HCEC 1CT (cell line): ENCODE results near the gene TPST1.

Experiments used
- DNase-seq: peaks from one replicate; pipeline ENCODE4 v3.0.0-alpha.2; 2017

TPST1 gene

DNA sequence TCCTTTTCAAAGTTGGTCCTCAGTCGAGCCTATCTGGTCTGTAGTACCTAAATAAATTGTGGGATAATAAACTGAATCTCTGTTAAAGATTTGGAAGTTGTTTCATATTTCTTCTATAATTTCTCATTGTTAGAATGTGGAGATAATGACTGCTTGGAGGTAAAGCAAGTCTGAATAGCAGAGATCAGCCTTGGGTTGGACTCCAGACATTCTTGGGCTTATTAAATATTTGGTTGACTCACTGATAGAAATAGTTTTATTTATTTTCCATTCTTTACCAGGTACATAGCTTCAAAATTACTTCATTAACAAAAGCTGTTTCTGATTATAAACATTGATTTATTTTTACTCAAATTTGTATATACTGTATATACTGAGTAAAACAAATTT lies 34.3 kb downstream of the TPST1 start:
- DNase-seq, result no peak

DNA sequence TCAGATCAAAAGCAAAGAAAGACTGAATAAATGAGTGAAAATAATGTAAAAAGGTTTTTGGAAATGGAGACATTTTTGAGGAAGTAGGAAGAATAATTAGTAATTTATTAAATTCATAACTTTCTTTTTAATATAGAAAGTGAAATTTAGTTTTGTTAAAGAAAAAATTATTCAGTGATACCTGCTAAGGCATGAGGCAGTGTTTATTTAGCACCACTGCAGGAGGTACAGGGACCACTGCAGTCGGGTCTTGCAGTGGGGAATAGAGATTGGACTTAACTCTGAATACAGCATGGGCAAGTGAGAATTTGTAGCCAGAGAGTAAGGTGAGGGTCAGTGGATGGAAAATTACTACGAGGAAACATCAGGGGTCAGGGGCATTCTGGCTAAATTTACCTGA lies 39.9 kb downstream of the TPST1 start:
- no peak for DNase-seq

DNA sequence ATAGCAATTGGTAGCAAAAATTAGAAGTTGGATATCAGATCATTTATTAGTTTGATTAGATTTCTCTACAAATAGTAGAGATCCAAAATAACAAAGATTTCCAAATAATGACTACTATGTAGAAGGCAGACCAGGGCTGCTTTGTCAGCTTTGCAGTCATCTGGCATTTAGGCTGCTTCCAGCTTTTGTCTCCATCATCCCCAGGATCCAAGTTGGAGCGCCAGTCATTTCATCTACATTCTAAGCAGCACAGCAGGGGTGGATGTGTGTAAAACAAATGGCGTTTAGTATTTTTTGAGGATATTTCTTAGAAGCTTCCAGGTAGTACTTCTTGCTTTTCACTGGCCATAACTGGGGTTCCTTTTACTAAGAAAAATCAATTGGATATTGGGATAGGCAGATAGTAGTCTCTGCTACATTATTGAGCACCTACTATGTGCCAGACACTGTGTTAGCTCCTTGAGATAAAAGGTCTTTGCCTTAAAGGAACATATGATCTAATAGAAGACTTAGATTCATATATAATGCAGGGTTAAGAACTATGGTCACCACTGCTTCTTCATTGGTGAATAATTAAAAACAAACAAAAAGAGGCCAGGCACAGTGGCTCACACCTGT lies 41.5 kb downstream of the TPST1 start:
- DNase-seq, result no peak

DNA sequence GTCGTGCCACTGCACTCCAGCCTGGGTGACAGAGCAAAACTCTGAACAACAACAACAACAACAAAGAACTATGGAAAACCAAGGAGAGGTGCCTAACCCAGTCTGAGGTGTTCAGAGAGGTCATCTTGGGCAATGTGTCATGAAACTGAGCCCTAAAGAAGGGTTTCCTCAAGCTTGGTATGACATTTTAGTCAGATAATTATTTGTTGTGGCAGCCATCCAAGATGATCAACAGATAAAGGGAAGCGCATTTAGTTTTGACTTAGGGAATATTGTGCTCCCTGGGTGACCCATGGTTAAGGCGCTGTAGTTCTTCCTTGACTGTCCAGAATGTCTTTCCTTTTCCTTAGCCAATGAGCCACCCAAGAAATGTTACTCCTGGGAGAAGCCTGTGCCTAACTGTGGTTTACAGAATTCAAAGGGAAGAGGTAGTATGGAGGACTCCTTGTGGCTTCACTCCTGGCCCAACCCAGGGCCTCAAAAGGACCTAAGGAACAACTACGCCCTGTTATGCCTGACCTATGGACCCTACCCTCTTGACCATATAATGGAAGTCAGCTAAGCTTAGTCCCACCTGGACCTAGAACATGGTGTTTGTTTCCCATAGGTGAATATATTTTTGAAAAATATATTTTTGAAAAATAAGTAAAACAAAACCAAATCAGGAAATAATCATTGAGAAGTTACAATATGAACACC lies 42.4 kb downstream of the TPST1 start:
- DNase-seq, result no peak

- peak; percentile 67 for DNase-seq
Measured at GRCh38 chr7:66250711-66251110, 45.6 kb downstream of the TPST1 start.

DNA sequence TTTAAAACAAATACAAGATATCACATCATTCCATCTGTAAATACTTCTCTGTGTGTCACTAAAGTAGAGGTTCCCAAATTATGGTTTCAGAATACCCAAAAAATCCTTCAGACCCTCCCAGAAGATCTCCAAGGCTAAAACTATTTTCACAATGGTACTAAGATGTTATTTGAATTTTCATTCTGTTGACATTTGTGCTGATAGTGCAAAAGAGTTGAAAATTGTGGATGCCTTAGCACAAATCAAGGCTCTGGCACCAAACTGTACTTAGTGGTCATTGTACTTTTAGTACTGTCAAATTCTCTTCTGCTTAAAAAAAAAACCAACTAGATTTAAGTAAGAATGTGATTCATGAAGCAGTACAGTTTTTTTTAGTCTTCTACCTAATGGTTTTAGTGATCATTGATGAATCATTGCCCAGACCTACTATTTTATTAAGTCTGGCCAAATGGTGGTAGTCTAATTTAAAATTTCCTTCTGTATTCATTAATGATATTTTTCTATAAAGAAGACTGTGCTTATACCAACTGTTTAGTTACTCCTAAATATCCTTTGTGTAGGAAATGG lies 50.5 kb downstream of the TPST1 start:
- DNase-seq, result peak; percentile 78

DNA sequence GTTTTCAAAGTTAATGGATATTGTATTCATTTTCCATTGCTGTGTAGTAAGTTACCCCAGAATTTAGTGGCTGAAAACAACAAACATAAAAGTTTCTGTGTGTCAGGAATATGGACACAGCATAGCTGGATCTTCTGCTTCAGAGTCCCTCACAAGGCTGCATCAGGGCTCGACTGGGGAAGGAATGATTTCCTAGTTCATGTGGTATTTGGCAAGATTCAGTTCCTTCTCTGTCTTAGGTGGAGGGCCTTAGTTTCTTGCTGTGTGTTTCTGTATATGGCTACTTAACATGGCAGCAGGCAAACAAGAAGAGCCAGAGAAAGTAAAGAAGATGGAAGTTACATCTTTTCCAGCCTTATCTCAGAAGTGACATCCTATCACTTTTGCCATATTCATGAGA lies 51.1 kb downstream of the TPST1 start:
- no peak for DNase-seq

DNA sequence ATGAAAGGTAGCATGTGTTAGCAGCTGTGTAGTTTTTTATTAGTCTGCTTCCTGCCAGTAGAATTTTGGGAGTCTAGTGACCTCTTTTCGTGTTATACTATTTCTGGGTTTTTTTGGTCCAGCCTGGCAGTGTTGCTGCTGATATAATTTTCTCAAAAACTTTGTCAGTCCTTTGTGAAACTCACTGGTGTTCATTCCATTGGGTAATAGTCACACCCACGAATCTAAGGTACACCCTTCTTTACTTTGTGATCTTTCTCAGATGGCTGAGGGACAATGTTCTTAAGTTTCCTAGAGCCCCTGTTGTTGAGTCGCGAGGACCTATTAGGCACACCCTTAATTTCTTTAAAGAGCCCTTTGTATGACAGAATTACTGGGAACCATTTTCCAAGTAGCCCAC lies 52.3 kb downstream of the TPST1 start:
- DNase-seq, result peak; percentile 8

GRCh38 chr7:66258409-66258808 lies 53.3 kb downstream of the TPST1 start:
- no peak for DNase-seq

- DNase-seq, result no peak
Measured at GRCh38 chr7:66261941-66262340, 56.8 kb downstream of the TPST1 start.

- DNase-seq, result no peak
Measured at GRCh38 chr7:66263936-66264335, 58.8 kb downstream of the TPST1 start.

DNA sequence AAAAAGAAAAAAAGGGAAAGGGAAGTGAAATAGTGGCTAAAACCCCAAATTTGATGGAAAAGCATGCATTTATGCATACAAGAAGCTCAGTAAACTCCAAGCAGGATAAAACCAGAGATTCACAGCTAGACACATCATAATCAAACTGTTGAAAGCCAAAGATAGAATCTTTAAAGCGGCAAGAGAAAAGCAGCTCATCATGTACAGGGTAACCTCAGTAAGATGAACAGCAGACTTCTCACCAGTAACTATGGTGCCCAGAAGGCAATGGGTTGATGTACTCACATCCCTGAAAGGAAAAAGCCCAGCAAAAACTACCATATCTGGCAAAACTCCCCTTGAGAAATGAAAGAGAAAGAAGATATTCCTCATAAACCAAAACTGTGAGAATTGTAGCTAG lies 60.4 kb downstream of the TPST1 start:
- DNase-seq, result peak; percentile 57

DNA sequence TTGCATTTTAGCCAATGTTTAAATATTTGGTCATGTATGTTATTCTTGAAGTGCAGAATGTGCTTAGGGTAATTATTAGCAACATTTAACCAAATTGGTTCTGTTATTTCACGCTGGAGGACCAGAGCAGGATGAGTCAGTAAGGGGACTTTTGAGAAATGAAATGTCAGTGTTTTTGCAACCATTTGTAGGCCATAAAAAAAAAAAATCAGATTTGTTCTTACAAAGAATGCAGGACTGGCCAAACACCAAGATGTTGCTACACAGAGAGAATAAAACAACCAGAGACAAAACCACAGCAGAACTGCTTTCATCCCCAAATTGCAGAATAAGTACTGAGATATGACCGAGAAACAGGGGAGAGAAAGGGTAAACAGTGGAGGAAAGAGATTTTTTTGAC lies 62.1 kb downstream of the TPST1 start:
- DNase-seq, result peak; percentile 77

DNA sequence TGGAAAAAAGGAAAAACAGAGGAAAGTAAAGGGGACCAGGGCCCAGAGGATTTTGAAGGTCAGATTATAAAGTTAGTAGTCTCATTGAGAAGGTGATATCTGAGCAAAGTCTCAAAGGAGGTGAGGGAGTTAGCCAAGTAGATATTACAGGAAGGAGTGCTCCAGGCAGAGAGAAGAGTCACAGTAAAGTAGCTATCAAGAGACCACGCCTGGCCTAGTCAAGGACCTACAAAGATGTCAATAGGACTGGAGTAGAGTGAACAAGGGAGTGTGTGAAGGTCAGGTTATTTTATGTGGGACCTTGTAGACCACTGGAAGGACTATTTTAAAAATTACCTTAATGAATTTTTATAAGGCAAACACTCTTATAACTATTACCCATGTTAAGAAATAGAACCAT lies 64.8 kb downstream of the TPST1 start:
- no peak for DNase-seq

DNA sequence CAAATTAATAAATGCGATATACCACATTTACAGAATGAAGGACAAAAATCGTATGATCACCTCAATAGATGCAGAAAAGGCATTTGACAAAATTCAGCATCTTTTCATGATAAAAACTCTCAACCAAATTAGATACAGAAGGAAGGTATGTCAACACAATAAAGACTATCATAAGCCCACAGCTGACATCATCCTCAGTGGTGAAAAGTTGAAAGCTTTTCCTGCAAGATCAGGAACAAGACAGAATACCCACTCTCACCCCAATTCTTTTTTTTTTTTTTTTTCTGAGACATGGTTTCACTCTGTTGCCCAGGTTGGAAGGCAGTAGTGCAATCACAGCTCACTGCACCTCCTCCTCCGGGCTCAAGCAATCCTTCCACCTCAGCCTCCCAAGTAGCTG lies 67.2 kb downstream of the TPST1 start:
- no peak for DNase-seq

- DNase-seq, result no peak
Measured at GRCh38 chr7:66276363-66276762, 71.2 kb downstream of the TPST1 start.

DNA sequence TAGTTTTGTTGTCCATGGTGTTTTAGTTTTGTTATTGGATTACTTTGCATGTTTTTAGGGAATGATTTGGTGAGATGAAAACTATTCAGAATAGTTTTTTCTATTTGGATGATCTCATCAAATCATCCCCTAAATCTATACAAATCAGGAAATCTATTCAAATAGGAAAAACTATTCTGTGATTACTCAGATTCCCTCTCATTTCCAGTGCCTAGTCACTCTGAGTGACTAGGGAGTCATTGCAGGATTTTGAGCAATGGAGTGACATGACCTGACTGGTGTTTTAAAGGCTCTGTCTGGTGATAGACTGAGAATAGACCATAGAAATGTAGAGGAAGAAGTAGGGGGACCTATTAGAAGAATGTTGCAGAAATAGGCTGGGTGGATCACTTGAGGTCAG lies 72.4 kb downstream of the TPST1 start:
- DNase-seq, result peak; percentile 49

- DNase-seq, result no peak
Measured at GRCh38 chr7:66279912-66280311, 74.8 kb downstream of the TPST1 start.

DNA sequence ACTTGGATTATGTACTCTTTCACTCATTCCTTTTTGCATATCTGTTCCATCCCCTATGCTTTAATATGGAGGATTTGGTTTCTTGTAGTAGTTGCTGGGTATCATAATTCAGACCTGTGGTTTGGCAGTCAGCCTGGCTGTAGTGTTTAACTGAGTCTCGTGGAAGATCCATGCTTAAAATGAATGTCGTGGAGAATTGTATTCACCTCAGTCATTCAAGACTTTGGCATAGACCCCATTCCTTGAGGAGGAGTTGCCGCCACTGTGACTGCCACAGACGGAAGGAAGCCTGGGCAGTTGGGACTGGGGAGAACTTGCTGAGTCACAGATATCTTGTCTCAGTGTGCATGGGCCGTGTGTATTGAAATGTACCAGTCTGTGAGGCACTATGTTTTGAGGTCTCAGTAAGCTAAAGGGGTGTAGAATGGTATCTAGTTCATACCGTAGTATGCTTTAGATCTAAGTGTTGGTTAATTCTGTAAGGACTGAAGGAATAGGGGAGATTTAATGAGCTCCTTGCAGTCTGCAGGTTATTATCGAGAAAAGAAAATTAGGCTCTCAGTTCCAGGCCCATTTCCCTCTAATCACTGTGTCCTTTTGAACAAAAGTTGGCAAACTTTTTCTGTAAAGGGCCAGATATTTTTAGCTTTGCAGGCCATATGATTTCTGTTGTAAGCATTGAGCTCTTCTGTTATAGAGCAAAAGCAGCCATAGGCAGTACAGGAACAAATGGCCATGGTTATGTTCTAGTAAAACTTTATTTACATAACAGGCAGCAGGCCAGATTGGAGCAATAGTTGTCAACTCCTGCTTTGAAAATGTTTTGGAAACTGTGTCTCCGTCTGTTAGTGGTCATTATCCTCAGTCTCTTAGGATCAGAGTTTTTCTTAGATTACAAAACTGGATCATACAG lies 76.8 kb downstream of the TPST1 start:
- DNase-seq, result peak; percentile 88

DNA sequence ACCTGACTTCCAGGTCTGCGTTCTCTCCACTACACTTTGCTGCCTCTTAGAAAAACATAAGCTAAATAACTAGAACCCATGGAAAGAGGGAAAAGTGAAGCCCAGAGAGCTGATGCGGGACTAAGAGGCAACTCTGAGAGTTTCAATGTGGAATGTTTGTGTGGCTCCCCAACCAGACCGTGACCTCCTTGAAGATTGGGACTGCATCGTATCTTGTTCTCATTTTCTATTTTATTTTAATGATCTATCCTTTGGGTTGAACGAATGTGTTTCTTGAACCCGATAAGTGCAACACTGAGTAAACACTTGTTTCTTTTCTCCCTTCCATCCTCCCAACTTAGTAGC lies 77.4 kb downstream of the TPST1 start:
- no peak for DNase-seq

DNA sequence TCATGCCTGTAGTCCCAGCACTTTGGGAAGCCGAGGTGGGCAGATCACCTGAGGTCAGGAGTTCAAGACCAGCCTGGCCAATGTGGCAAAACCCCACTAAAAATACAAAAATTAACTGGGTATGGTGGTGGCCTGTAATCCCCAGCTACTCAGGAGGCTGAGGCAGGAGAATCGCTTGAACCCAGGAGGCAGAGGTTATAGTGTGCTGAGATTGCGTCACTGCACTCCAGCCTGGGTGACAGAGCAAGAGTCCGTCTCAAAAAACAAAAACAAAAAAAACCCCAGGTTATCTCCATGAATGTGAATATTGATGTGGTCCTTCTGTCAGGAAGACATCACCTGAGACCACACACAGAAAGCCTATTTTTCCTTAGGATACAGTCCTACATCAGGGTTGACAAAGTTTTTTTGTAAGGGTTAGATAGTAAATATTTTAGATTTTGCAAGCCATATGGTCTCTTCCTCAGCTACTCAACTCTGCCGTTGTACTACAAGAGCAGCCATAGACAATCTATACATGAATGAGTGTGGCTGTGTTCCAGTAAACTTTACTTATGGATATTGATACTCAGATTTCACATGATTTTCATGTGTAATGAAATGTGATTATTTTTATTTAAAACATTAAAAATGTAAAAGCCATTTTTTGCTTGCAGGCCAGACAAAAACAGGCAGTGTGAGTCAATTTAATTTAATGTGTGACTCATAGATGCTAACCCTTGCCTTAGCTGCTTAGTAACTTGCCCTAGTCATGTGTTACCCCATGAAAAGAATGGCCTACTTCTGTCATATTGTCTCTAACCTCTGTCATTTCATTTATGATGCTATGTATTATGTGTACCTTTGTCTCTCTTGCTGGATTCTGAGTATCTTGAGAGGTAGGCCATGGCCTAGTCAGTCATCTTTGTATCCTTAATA lies 78.1 kb downstream of the TPST1 start:
- peak; percentile 91 for DNase-seq

GRCh38 chr7:66296001-66296521 lies 90.9 kb downstream of the TPST1 start:
- DNase-seq, result peak; percentile 69
